ENCODE results near the gene DNAH8. TPM values are rescaled to one million over a fixed set of nuclear protein-coding genes. Genes with fewer than 3 reads are reported as not detected.

The DNAH8 gene
- total RNA-seq, 1 experiment from 2014 or later, result not detected

- intact Hi-C loops (cut with micrococcal nuclease; ENCODE audit: unreplicated experiment), result no loop called here
- ChIA-PET POLR2A (no interaction called here), CTCF (interaction anchor here (0.5 kb wide), 1 partner anchor 297 kb away, joined by 3 read pairs; no protein-coding TSS in a partner anchor)
- no peak for TF ChIP-seq CTCF (IDR thresholded peaks at IDR 0.05)
- no peak for TF ChIP-seq TCF7L2 (IDR thresholded peaks at IDR 0.05; ENCODE audit: low read depth, low read length)
- no peak for TF ChIP-seq REST (IDR thresholded peaks at IDR 0.05; ENCODE audit: insufficient read depth in 1 of 2, low read depth in 2 of 2, low read length in 1 of 2)
- no peak for TF ChIP-seq POLR2AphosphoS5 (IDR thresholded peaks at IDR 0.05; ENCODE audit: low read depth, low read length)
- TF ChIP-seq SIN3A (IDR thresholded peaks at IDR 0.05; ENCODE audit: borderline replicate concordance, insufficient read depth, low read depth, low read length), result no peak
- no peak overlapping the region for H3K4me3 ChIP-seq (ENCODE audit: low read depth in 2 of 2, low read length in 2 of 2)
- no peak for DNase-seq (ENCODE audit: low read depth, low spot score)
- no peaks in the 10 kb centered on the region for H3K36me3 ChIP-seq (ENCODE audit: control insufficient read depth, insufficient read depth, low read length)
- no peak for ATAC-seq
- in situ Hi-C loops (cut with HindIII; ENCODE audit: low pct_unique_long_range_greater_than_20kb, low sequenced_read_pairs), result no loop called here
- BruUV-seq (replicated peaks), result no TSS peak
- no peaks in the 10 kb centered on the region for H3K9me3 ChIP-seq (ENCODE audit: control insufficient read depth, insufficient read depth, low read depth, low read length)
- peaks cover 9% of the 10 kb centered on the region for H3K27me3 ChIP-seq (ENCODE audit: control insufficient read depth, insufficient read depth, low read length)
- no peak overlapping the region for H3K27ac ChIP-seq (ENCODE audit: low read length)
- H3K4me1 ChIP-seq (ENCODE audit: control insufficient read depth, insufficient read depth, low read length), result no peaks in the 10 kb centered on the region
Measured at GRCh38 chr6:39008737-39009136, 293.6 kb downstream of the DNAH8 start.

- in situ Hi-C loops (cut with HindIII; ENCODE audit: low pct_unique_long_range_greater_than_20kb, low sequenced_read_pairs), result no loop called here
- Histone ChIP-seq H3K4me1 (ENCODE audit: control insufficient read depth, insufficient read depth, low read length) (no peaks in the 10 kb centered on the region), H3K27ac (ENCODE audit: low read length) (no peak overlapping the region), H3K4me3 (ENCODE audit: low read depth in 2 of 2, low read length in 2 of 2) (no peak overlapping the region), H3K36me3 (ENCODE audit: control insufficient read depth, insufficient read depth, low read length) (no peaks in the 10 kb centered on the region), H3K9me3 (ENCODE audit: control insufficient read depth, insufficient read depth, low read depth, low read length) (no peaks in the 10 kb centered on the region), H3K27me3 (ENCODE audit: control insufficient read depth, insufficient read depth, low read length) (peaks cover 9% of the 10 kb centered on the region)
- CTCF ChIA-PET, result interaction anchor here (0.9 kb wide), 1 partner anchor 12 kb away, joined by 3 read pairs; no protein-coding TSS in a partner anchor
- POLR2A ChIA-PET, result no interaction called here
- no peak for ATAC-seq
- TF ChIP-seq POLR2AphosphoS5 (IDR thresholded peaks at IDR 0.05; ENCODE audit: low read depth, low read length) (no peak), REST (IDR thresholded peaks at IDR 0.05; ENCODE audit: insufficient read depth in 1 of 2, low read depth in 2 of 2, low read length in 1 of 2) (no peak)
- no peak for DNase-seq (ENCODE audit: low read depth, low spot score)
- BruUV-seq (replicated peaks), result no TSS peak
- intact Hi-C loops (cut with micrococcal nuclease; ENCODE audit: unreplicated experiment), result no loop called here
Measured at GRCh38 chr6:39009476-39009875, 294.4 kb downstream of the DNAH8 start.

Measured in Panc1 (cell line).